ENCODE data around the gene ABCA9. TPM values are rescaled to one million over a fixed set of nuclear protein-coding genes. Genes with fewer than 3 reads are reported as not detected.
A peak's percentile ranks its signal among the peaks of the same experiment; 100 is the strongest.
"Not testable (repeated sequence)": the region's sequence is repeated elsewhere in the genome, so short reads cannot be mapped to it uniquely, and the experiment has no call there.

Gene ABCA9
- total RNA-seq, 2 donors from 2014 or later = 0.12 TPM; not detected in 1

DNA sequence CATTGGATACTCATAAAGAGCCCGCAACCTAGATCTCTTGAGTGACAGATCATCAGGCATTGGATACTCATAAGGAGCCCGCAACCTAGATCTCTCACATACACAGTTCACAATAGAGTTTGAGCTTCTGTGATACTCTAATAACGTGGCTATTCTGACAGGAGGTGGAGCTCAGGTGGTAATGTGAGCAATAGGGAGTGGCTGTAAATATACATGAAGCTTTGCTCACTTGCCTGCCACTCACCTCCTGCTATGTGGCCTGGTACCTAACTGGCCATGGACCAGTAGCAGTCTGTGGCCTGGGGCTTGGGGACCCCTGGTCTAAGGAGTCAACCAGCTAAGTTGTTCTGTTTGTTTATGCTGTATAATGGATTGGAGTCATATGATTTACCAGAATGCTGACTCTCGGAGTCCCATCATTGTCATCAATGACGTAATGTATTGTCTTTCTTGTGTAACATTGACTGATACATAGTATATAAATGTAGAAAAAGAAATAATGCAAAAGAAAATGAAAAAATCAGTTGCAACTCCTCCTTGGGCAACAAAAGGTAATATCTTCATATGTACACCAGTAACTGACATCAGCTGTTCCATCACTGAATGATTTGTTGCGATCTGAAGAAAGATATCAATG is 17.5 kb downstream of the ABCA9 start:
- Mint-ChIP-seq H3K36me3 (no peaks in the 10 kb centered on the region), H3K9me3 (no peaks in the 10 kb centered on the region), H3K27me3 (no peaks in the 10 kb centered on the region), H3K4me3 (no peak overlapping the region), H3K27ac (no peak overlapping the region), H3K4me1 (ENCODE audit: low read depth in 2 of 2) (peaks cover 9 to 11% of the 10 kb centered on the region in 2 donors)
- no peak for DNase-seq (ENCODE audit: low spot score)
- no peak for ATAC-seq

DNA sequence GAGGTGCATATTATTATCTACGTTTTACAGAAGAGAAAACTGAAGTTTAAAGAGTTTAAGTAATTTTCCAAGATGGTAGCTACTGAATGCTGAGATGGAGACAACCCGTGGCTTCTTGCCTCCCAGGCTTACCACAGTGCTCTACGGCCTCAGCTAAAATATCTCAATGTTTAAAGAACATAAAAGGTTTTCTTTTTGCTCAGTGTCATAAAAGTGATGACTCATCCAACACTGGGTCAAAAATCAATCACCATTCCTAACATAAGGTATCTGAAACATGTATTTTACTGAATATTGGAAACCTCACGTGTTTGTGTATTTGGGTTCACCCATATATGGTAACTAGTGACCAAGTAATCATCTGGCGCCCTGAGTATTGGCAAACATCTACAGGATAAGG is 18.4 kb downstream of the ABCA9 start:
- Mint-ChIP-seq H3K4me3 (no peak overlapping the region), H3K9me3 (peaks cover 2% of the 10 kb centered on the region), H3K27me3 (peaks cover 0 to 6% of the 10 kb centered on the region in 2 donors), H3K27ac (no peak overlapping the region), H3K4me1 (ENCODE audit: low read depth in 2 of 2) (peaks cover 3% of the 10 kb centered on the region in 2 donors), H3K36me3 (peaks cover 2% of the 10 kb centered on the region)
- no peak for ATAC-seq
- no peak for DNase-seq (ENCODE audit: low spot score)

DNA sequence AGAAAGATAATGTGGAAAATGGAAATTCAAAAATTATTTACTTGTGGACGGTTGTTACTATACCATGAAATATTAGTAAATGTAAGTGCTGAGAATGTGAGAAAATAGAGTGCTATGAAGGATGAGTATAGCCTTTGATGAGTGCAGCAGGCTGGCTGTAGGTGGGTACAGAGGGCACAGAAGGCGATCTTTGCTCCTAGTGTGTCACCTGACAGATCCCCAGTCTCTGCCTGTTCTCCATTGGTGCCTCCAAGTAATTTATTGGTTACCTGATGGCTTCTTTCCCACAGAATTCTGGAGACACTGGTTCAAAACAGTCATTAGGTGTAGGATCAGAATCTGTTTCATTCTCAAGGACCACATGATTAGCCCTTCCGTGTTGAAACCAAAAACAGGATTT is 28.9 kb downstream of the ABCA9 start:
- ATAC-seq = no peak
- no peak for DNase-seq (ENCODE audit: low spot score)
- H3K4me3 Mint-ChIP-seq = no peak overlapping the region
- no peaks in the 10 kb centered on the region for H3K4me1 Mint-ChIP-seq (ENCODE audit: low read depth in 2 of 2)
- peaks cover 6% of the 10 kb centered on the region for H3K36me3 Mint-ChIP-seq
- H3K9me3 Mint-ChIP-seq = peaks cover 3% of the 10 kb centered on the region
- peaks cover 8 to 18% of the 10 kb centered on the region in 2 donors for H3K27me3 Mint-ChIP-seq
- no peak overlapping the region for H3K27ac Mint-ChIP-seq

DNA sequence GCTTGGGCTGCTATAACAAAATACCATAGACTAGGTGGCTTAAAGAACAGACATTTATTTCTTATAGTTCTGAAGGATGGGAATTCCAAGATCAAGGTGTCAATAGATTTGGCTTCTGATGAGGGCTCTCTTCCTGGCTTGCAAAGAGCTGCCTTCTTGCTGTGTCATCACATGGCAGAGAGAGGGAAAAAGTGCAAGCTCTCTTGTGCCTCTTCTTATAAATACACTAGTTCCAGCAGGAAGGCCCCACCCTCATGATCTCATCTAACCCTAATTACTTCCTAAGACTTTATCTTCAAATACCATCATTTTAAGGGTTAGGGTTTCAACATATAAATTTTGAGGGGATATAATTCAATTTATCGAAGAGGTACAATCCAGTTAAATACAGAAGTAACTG is 30.6 kb downstream of the ABCA9 start:
- Mint-ChIP-seq H3K36me3 (no peaks in the 10 kb centered on the region), H3K27me3 (peaks cover 12 to 19% of the 10 kb centered on the region in 2 donors), H3K9me3 (no peaks in the 10 kb centered on the region), H3K4me3 (no peak overlapping the region), H3K4me1 (ENCODE audit: low read depth in 2 of 2) (no peaks in the 10 kb centered on the region), H3K27ac (no peak overlapping the region)
- no peak for DNase-seq (ENCODE audit: low spot score)
- ATAC-seq = no peak

DNA sequence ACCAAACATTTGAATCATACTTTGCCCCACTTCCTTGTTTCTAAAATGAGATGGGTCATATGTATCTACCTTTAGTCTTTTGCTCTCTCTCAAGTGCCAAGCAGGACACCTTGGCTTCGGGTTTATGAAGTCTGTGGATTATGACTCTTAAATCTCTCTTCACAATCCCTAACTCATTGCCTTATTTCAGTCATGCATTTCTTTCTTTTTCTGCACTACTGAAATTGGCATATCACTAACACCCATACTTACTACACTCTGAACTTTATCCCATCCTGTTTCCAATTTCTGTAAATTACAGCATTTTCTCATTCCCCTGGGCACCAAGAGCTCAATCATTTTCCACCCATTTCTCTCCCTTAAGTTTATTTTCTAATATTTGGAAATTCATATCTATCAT is 42.0 kb downstream of the ABCA9 start:
- Mint-ChIP-seq H3K27ac (no peak overlapping the region), H3K4me1 (ENCODE audit: low read depth in 2 of 2) (no peaks in the 10 kb centered on the region), H3K9me3 (no peaks in the 10 kb centered on the region), H3K27me3 (peaks cover 2 to 9% of the 10 kb centered on the region in 2 donors), H3K4me3 (no peak overlapping the region), H3K36me3 (no peaks in the 10 kb centered on the region)
- ATAC-seq = no peak
- DNase-seq (ENCODE audit: low spot score) = no peak

DNA sequence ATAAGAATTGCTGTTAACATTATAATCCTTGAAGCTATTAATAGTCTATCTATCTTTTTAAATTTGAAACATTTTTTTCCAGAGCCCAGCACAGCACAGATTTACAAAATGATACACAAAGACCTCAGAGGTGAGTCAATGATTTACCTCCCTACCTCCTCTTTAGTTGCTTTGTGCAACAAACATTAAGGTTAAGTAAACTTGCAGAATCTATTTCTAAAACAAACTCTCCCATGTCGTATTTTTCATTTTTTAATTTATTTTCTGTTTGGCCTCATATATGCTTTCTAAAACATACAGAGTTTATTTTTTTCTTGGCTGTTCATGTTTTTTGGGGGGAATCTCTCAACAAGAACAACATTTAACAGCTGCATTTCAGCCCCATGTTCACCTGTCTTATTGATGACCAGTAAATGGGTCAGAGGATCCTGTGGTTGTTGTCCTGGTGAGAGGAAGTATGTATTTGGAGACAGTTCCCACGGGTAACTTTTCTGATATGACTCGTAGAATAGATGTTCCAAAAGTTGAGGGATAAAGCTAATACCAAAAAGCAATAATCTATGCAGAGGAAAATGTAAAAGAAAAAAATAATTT is 42.6 kb downstream of the ABCA9 start:
- H3K4me3 Mint-ChIP-seq = no peak overlapping the region

DNA sequence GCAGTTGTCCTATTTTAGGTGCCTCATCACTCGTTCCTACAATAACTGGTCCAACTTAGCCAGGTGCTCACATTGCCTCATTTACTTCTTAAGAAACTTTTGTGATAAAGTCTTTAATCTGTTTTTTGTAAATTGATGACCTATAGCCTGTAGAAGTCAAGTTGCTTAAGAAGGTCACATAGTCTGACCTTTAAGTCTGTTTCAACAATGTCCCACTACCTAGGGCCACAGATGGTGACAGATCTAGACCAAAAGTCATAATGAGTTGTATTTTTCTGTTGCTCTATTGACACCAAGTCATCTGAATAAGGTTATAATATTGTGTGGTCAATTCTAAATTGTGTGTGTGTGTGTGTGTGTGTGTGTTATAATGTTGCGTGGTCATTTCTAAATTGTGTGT is 45.1 kb downstream of the ABCA9 start:
- no peak for ATAC-seq
- H3K27me3 Mint-ChIP-seq = peaks cover 2 to 17% of the 10 kb centered on the region in 2 donors

More for the DNA sequence above, 42.6 kb downstream of the ABCA9 start:
- ATAC-seq (no peak), DNase-seq (ENCODE audit: low spot score) (no peak)
- H3K27me3 Mint-ChIP-seq = peaks cover 2 to 13% of the 10 kb centered on the region in 2 donors
- no peaks in the 10 kb centered on the region for H3K9me3 Mint-ChIP-seq
- H3K36me3 Mint-ChIP-seq = no peaks in the 10 kb centered on the region
- no peak overlapping the region for H3K27ac Mint-ChIP-seq
- H3K4me1 Mint-ChIP-seq (ENCODE audit: low read depth in 2 of 2) = no peaks in the 10 kb centered on the region

DNA sequence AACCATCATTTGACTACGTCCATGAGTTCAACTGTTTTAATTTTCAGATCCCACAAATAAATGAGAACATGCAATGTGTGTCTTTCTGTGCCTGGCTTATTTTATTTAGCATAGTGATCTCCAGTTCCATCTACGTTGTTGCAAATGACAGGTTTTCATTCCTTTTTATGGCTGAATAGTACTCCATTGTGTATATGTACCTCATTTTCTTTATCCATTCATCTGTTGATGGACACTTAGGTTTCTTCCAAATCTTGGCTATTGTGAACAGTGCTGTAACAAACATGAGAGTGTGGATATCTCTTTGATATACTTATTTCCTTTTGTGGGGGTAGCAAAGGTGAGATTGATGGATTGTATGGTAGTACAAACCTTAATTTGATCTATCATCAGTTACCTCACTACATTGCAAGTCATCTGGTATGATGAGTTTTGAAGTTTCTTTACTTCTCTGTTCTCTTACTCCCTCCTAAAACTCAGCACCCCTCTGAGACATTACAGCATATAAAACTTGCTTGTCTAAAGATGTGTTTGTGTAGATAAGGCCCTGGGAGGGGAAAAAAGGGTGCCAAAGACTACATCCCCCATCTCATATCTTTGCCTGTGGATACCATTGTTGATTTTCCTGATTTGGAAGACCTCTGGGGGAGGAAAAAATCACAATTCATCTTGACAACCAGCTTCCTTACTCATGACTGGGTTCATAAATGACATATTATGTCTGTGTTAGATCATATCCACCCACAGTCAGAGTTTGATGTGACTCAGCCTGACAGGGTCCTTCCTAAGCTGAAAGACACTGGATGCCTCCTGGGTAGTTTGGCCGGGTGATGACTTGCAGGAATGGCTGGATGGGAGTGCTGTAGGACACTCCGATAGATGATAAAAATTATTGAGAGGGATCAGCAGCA is 47.6 kb downstream of the ABCA9 start:
- peaks cover 6 to 28% of the 10 kb centered on the region in 2 donors for H3K27me3 Mint-ChIP-seq
- H3K4me1 Mint-ChIP-seq (ENCODE audit: low read depth in 2 of 2) = no peaks in the 10 kb centered on the region
- DNase-seq (ENCODE audit: low spot score) (no peak), ATAC-seq (no peak)
- H3K36me3 Mint-ChIP-seq = no peaks in the 10 kb centered on the region
- H3K9me3 Mint-ChIP-seq = no peaks in the 10 kb centered on the region
- H3K27ac Mint-ChIP-seq = no peak overlapping the region
- no peak overlapping the region for H3K4me3 Mint-ChIP-seq

More for the DNA sequence above, 45.1 kb downstream of the ABCA9 start:
- Mint-ChIP-seq H3K27ac (no peak overlapping the region), H3K4me1 (ENCODE audit: low read depth in 2 of 2) (no peaks in the 10 kb centered on the region), H3K36me3 (no peaks in the 10 kb centered on the region), H3K9me3 (no peaks in the 10 kb centered on the region), H3K4me3 (no peak overlapping the region)
- DNase-seq (ENCODE audit: low spot score) = no peak

DNA sequence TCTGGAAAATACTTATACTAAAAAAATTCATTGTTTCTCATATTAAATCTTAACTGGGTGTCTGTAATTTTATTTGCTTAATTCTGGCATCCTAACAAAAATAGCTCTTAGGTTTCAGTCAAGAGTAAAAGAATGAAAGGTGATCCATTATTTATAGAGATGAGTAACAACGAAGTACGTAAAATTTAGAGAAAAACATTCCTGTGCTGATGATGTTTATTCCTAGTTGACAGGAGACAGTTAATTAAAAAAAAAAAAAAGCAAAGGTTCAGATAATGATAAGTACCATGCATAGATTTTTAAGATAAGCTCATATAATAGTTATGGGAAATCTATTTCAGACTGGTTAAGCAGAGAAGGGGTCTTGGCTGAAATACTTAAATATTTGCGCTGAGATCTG is 50.8 kb downstream of the ABCA9 start:
- no peak for ATAC-seq
- no peaks in the 10 kb centered on the region for H3K9me3 Mint-ChIP-seq
- peaks cover 6 to 35% of the 10 kb centered on the region in 2 donors for H3K27me3 Mint-ChIP-seq
- H3K4me1 Mint-ChIP-seq (ENCODE audit: low read depth in 2 of 2) = no peaks in the 10 kb centered on the region
- no peak overlapping the region for H3K4me3 Mint-ChIP-seq
- H3K27ac Mint-ChIP-seq = no peak overlapping the region
- H3K36me3 Mint-ChIP-seq = no peaks in the 10 kb centered on the region
- DNase-seq (ENCODE audit: low spot score) = no peak

DNA sequence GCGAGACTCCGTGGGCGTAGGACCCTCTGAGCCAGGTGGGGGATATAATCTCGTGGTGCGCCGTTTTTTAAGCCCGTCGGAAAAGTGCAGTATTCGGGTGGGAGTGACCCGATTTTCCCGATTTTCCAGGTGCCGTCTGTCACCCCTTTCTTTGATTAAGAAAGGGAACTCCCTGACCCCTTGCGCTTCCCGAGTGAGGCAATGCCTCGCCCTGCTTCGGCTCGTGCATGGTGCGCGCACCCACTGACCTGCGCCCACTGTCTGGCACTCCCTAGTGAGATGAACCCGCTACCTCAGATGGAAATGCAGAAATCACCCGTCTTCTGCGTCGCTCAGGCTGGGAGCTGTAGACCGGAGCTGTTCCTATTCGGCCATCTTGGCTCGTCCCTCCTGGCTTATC is 56.0 kb downstream of the ABCA9 start:
- H3K27me3 Mint-ChIP-seq = peaks cover 9 to 18% of the 10 kb centered on the region in 2 donors
- not testable (repeated sequence) for H3K4me1 Mint-ChIP-seq (ENCODE audit: low read depth in 2 of 2); H3K27ac Mint-ChIP-seq; H3K36me3 Mint-ChIP-seq; ATAC-seq; H3K4me3 Mint-ChIP-seq; DNase-seq (ENCODE audit: low spot score); H3K9me3 Mint-ChIP-seq

DNA sequence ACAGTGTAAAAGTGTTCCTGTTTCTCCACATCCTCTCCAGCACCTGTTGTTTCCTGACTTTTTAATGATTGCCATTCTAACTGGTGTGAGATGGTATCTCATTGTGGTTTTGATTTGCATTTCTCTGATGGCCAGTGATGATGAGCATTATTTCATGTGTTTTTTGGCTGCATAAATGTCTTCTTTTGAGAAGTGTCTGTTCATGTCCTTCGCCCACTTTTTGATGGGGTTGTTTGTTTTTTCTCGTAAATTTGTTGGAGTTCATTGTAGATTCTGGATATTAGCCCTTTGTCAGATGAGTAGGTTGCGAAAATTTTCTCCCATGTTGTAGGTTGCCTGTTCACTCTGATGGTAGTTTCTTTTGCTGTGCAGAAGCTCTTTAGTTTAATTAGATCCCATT is 61.0 kb downstream of the ABCA9 start:
- H3K9me3 Mint-ChIP-seq; H3K4me1 Mint-ChIP-seq (ENCODE audit: low read depth in 2 of 2); DNase-seq (ENCODE audit: low spot score); H3K27me3 Mint-ChIP-seq; ATAC-seq; H3K27ac Mint-ChIP-seq; H3K4me3 Mint-ChIP-seq; H3K36me3 Mint-ChIP-seq: not testable (repeated sequence)

DNA sequence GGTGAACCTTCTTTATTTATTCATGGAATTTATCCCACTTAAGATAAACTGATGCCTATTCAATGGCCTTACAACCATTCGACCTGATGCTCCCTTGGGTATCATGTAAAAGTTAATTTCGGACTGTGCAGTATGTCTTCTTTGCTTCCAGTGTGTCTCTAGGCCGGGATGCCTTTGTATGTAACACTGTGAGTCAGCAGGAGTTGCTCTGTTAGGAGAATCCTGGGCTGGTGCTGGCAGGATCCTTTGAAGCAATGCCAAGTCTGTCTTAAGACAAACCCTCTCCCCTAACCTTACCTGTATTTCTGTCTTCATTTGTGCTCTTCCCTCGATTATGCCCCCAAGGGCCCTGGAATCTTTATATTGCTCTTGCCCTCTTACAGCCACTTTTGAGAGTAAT is 67.6 kb downstream of the ABCA9 start:
- Mint-ChIP-seq H3K27me3 (peaks cover 2 to 20% of the 10 kb centered on the region in 2 donors), H3K27ac (no peak overlapping the region), H3K4me1 (ENCODE audit: low read depth in 2 of 2) (no peaks in the 10 kb centered on the region), H3K9me3 (no peaks in the 10 kb centered on the region), H3K36me3 (no peaks in the 10 kb centered on the region), H3K4me3 (no peak overlapping the region)
- ATAC-seq (no peak), DNase-seq (ENCODE audit: low spot score) (no peak)

DNA sequence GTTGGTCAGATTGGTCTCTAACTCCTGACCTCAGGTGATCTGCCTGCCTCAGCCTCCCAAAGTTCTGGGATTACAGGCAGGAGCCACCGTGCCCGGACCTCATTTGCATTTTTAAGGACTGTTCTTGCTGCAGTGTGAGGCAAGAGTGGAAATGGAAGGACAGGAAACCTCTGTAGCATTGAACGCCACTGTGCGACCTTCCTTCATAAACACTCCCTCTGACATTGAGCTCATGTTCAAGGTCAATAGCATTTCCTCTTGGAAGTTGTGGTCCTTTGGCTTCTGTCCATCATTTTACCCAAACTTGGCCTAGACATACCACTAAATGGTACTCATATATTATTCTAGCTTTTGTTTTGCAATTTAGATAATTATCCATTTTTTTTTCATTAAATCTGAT is 72.8 kb downstream of the ABCA9 start:
- DNase-seq (ENCODE audit: low spot score) (no peak), ATAC-seq (no peak)
- Mint-ChIP-seq H3K27me3 (peaks cover 5 to 9% of the 10 kb centered on the region in 2 donors), H3K9me3 (no peaks in the 10 kb centered on the region), H3K27ac (no peak overlapping the region), H3K4me3 (no peak overlapping the region), H3K4me1 (ENCODE audit: low read depth in 2 of 2) (no peaks in the 10 kb centered on the region), H3K36me3 (no peaks in the 10 kb centered on the region)

DNA sequence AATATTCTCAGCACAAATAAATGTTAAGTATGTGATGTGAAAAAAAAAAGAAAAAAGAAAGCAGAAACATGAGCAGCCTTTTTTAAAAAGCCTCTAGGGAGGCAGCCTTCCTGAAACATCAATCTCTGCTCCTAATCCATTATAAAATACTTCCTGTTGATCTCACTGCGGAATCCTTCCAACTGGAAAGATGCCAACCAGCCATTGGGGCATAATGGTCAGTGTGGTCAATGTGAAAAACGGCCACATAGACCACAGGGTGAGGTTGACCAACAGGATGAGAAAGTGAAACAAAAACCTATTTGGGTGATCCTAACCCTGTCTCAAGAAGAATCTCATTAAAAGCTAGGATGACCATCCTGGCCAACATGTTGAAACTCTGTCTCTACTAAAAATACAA is 79.4 kb downstream of the ABCA9 start:
- H3K27ac Mint-ChIP-seq = no peak overlapping the region
- peaks cover 0 to 4% of the 10 kb centered on the region in 2 donors for H3K4me1 Mint-ChIP-seq (ENCODE audit: low read depth in 2 of 2)
- H3K9me3 Mint-ChIP-seq = no peaks in the 10 kb centered on the region
- no peak overlapping the region for H3K4me3 Mint-ChIP-seq
- DNase-seq (ENCODE audit: low spot score) (no peak), ATAC-seq (peak in 1 of 2 donors; percentile 65)
- no peaks in the 10 kb centered on the region for H3K36me3 Mint-ChIP-seq
- peaks cover 0 to 9% of the 10 kb centered on the region in 2 donors for H3K27me3 Mint-ChIP-seq

Data from natural killer cell treated with Interleukin-12 subunit alpha and Interleukin-12 subunit beta and Interleukin-15 and Interleukin-18, amount 100 ng/mL, for 72 hours (primary cell).